ENCODE data around the gene PDE6B.

DNA sequence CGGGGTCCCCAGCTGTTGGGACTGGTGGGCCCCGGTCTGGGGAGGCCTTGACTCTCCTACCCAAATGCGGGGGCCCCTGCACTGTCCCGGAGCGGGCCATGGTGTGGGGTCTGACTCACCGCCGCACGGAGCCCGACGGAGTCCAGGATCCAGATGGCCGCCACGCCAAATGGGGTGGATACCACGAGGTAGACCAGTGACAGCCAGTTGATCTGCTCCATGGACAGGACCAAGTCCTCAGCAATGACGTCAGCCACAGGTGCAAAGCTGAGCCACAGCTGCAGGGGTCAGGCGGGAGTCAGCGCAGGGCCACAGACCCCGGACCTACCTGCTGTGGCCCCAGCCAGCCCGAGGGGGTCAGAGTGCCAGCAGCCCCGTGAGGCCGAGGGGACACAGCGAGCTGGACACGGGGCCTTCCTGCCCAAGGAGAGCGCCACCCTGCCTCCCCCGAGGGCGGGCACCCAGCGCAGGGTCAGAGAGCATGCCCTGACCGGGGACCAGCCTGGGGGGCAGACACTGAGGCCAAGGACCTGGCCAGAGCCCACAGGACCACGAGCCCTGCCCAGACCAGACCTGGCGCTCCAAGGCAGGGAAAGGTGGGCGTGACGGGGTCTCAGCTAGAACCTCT, 61.2 kb downstream of the PDE6B start:
- TF ChIP-seq GATA2 (IDR thresholded peaks at IDR 0.05; ENCODE audit: low read depth, low read length): no peak
- no peak for TF ChIP-seq GATA3 (IDR thresholded peaks at IDR 0.05; ENCODE audit: low read depth, low read length)

Measured in SH-SY5Y (cell line).